PC-3 (cell line): ENCODE measurements around the gene SLC39A6. TPM values are rescaled to one million over a fixed set of nuclear protein-coding genes. Genes with fewer than 3 reads are reported as not detected.
"Not testable (repeated sequence)": the region's sequence is repeated elsewhere in the genome, so short reads cannot be mapped to it uniquely, and the experiment has no call there.

Experiments
- ATAC-seq: fragments of 200-7000 bp; cut with Tn5 transposase; 2 replicates; pipeline ENCODE4 v1.9.1; 2020; ENCODE audit warnings: mild to moderate bottlenecking, moderate library complexity
- BruUV-seq: library from RNA; stranded (reverse); fragments of 400-500 nt; replicated peaks from 2 replicates; lab custom pipeline; 2021; lab: Mats Ljungman, UMichigan
- CTCF ChIA-PET: fragments of 300-600 bp; sonication (Branson Sonifier 250); formaldehyde crosslinking; loops from one replicate; lab custom pipeline; 2022; ENCODE audit warnings: antibody characterized with exemption; lab: Charles Lee
- POLR2A ChIA-PET: fragments of 300-600 bp; sonication (Branson Sonifier 250); formaldehyde crosslinking; loops from one replicate; lab custom pipeline; 2022; ENCODE audit warnings: antibody characterized with exemption; ENCODE audit not compliant: unreplicated experiment; lab: Charles Lee
- DNase-seq: peaks from one replicate; pipeline ENCODE4 v3.0.0-alpha.2; 2015
- H2AFZ ChIP-seq: fragments of 300-600 bp; sonication (generic); 2 replicates; pipeline ENCODE4 v1.6.0; 2016; ENCODE audit warnings: antibody characterized with exemption, low read length
- H3F3A ChIP-seq: fragments of 300-600 bp; sonication (generic); one replicate; pipeline ENCODE4 v1.6.0; 2017; ENCODE audit warnings: antibody characterized with exemption, low read length, control low read depth, mild to moderate bottlenecking; ENCODE audit not compliant: unreplicated experiment
- H3K27ac ChIP-seq: fragments of 300-600 bp; sonication (generic); 2 replicates; pipeline ENCODE4 v1.5.1; 2016; ENCODE audit warnings: mild to moderate bottlenecking, low read length
- H3K27me3 ChIP-seq: fragments of 300-600 bp; sonication (generic); 2 replicates; pipeline ENCODE4 v1.6.1; 2016; ENCODE audit warnings: low read length, mixed read lengths
- H3K36me3 ChIP-seq: fragments of 300-600 bp; sonication (generic); 2 replicates; pipeline ENCODE4 v1.6.1; 2016; ENCODE audit warnings: low read depth, mixed run types, low read length, mixed read lengths
- H3K4me1 ChIP-seq: fragments of 300-600 bp; sonication (generic); 2 replicates; pipeline ENCODE4 v1.5.1; 2016; ENCODE audit warnings: low read length; ENCODE audit not compliant: insufficient read depth
- H3K4me2 ChIP-seq: fragments of 300-600 bp; sonication (generic); 2 replicates; pipeline ENCODE4 v1.6.0; 2016; ENCODE audit warnings: low read length
- H3K4me3 ChIP-seq: fragments of 300-600 bp; sonication (generic); 2 replicates; pipeline ENCODE4 v1.5.1; 2016; ENCODE audit warnings: mild to moderate bottlenecking, low read length, mixed read lengths
- H3K79me2 ChIP-seq: fragments of 300-600 bp; sonication (generic); 2 replicates; pipeline ENCODE4 v1.6.1; 2017; ENCODE audit warnings: low read length, mixed read lengths
- H3K9ac ChIP-seq: fragments of 300-600 bp; sonication (generic); 2 replicates; pipeline ENCODE4 v1.6.0; 2016; ENCODE audit warnings: mild to moderate bottlenecking, low read length
- H3K9me2 ChIP-seq: fragments of 300-600 bp; sonication (generic); replicated peaks from 2 replicates; pipeline ENCODE4 v1.6.1; 2016; ENCODE audit warnings: mixed run types, low read length, mixed read lengths
- H3K9me3 ChIP-seq: fragments of 300-600 bp; sonication (generic); 2 replicates; pipeline ENCODE4 v1.6.1; 2016; ENCODE audit warnings: low read length, mixed read lengths
- H4K20me1 ChIP-seq: fragments of 300-600 bp; sonication (generic); 2 replicates; pipeline ENCODE4 v1.6.1; 2016; ENCODE audit warnings: low read length, mixed read lengths
- CTCF ChIP-seq: fragments of 300-600 bp; sonication (generic); conservative IDR thresholded peaks from 2 replicates; pipeline ENCODE4 v1.5.1; 2017; ENCODE audit warnings: antibody characterized with exemption, low read depth, mild to moderate bottlenecking, low read length
- EZH2 ChIP-seq: fragments of 300-600 bp; sonication (generic); IDR thresholded peaks from one replicate; pipeline ENCODE4 v1.6.1; 2017; ENCODE audit warnings: antibody characterized with exemption, mild to moderate bottlenecking, low read length; ENCODE audit not compliant: unreplicated experiment
- EZH2phosphoT487 ChIP-seq: fragments of 300-600 bp; sonication (generic); IDR thresholded peaks from 2 replicates; pipeline ENCODE4 v1.6.1; 2018; ENCODE audit warnings: mild to moderate bottlenecking, antibody characterized with exemption, low read length, borderline replicate concordance
- intact Hi-C: fragments of 100-400 bp; cut with micrococcal nuclease; formaldehyde crosslinking; loops from 2 replicates; pipeline ENCODE4 v1.9.0; 2023
- total RNA-seq: library from RNA; depleted of rRNA; stranded (reverse); fragments of >200 nt; gene quantifications from 2 replicates; pipeline ENCODE4 v1.2.3, GENCODE V29; 2014

The SLC39A6 gene
- total RNA-seq, 1 experiment from 2014 or later = 25.5 TPM

GRCh38 chr18:36126668-36127067, 2.5 kb downstream of the SLC39A6 start:
- no peak for ATAC-seq
- CTCF ChIA-PET = no interaction called here
- H3K79me2 ChIP-seq = peaks cover 28% of the 10 kb centered on the region

DNA sequence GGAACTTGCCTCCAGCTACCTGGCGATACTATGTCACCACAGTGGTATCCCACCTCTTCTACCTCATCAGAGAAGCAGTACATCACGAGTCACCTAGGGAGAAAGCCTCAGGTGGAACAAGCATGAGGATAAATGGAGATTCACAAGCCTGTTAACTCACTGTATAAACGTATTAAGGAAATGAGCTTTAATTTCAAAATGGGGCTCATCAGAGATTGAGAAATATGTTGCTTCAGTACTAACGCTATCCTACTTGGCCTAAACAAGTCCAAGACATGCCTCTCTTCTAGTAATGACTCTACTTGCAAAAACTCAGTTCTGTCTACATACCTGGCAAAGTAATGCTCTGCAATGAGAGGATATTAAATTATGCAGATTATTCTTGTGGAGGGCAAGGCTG, 4.3 kb downstream of the SLC39A6 start:
- Histone ChIP-seq H3K4me3 (no peak overlapping the region), H3K4me2 (no peak overlapping the region), H3K9me2 (no peaks in the 10 kb centered on the region), H3F3A (no peaks in the 10 kb centered on the region), H3K27ac (no peak overlapping the region), H3K9me3 (no peaks in the 10 kb centered on the region), H3K9ac (no peak overlapping the region), H3K36me3 (no peaks in the 10 kb centered on the region; the same call in 1 of the 2 replicates), H2AFZ (no peak overlapping the region), H3K27me3 (no peaks in the 10 kb centered on the region), H3K4me1 (0 out of 2 replicates have a peak, but pooled peaks cover 3% of the 10 kb centered on the region), H3K79me2 (peaks cover 10% of the 10 kb centered on the region), H4K20me1 (peaks cover 4% of the 10 kb centered on the region; the same call in 1 of the 2 replicates)
- TF ChIP-seq EZH2 (no peak), CTCF (no peak), EZH2phosphoT487 (no peak)
- no peak for ATAC-seq
- no TSS peak for BruUV-seq
- ChIA-PET CTCF (no interaction called here), POLR2A (no interaction called here)
- DNase-seq = no peak
- intact Hi-C loops = loop anchor here (10.0 kb wide), 1 partner anchor 110 kb away; no protein-coding TSS in a partner anchor

More at GRCh38 chr18:36126668-36127067, 2.5 kb downstream of the SLC39A6 start:
- no peak overlapping the region for H3K27ac ChIP-seq
- no peaks in the 10 kb centered on the region; the same call in 1 of the 2 replicates for H3K36me3 ChIP-seq
- no peak overlapping the region for H3K9ac ChIP-seq
- H3K4me2 ChIP-seq = no peak overlapping the region
- no peak overlapping the region for H3K4me3 ChIP-seq
- no peak for DNase-seq
- no peaks in the 10 kb centered on the region for H3K9me3 ChIP-seq
- BruUV-seq = no TSS peak
- H3K9me2 ChIP-seq = no peaks in the 10 kb centered on the region
- POLR2A ChIA-PET = no interaction called here
- TF ChIP-seq EZH2phosphoT487 (no peak), CTCF (no peak), EZH2 (no peak)
- no peaks in the 10 kb centered on the region for H3F3A ChIP-seq
- peaks cover 4% of the 10 kb centered on the region; the same call in 1 of the 2 replicates for H4K20me1 ChIP-seq
- H2AFZ ChIP-seq = no peak overlapping the region
- 0 out of 2 replicates have a peak, but pooled peaks cover 3% of the 10 kb centered on the region for H3K4me1 ChIP-seq
- H3K27me3 ChIP-seq = no peaks in the 10 kb centered on the region
- intact Hi-C loops = loop anchor here (10.0 kb wide), 1 partner anchor 112 kb away; no protein-coding TSS in a partner anchor

GRCh38 chr18:36120297-36120696, 8.8 kb downstream of the SLC39A6 start:
- ChIA-PET CTCF (no interaction called here), POLR2A (interaction anchor here (0.7 kb wide), 1 partner anchor 25 kb away, joined by 4 read pairs; no protein-coding TSS in a partner anchor)
- no peaks in the 10 kb centered on the region for H3K9me3 ChIP-seq
- H3K27ac ChIP-seq = no peak overlapping the region
- H3K36me3 ChIP-seq = no peaks in the 10 kb centered on the region
- DNase-seq (no peak), ATAC-seq (no peak)
- intact Hi-C loops = loop anchor here (10.0 kb wide), 1 partner anchor 105 kb away; no protein-coding TSS in a partner anchor
- H3K9me2 ChIP-seq = no peaks in the 10 kb centered on the region
- H3K79me2 ChIP-seq = no peaks in the 10 kb centered on the region
- H3K4me3 ChIP-seq = no peak overlapping the region
- no peaks in the 10 kb centered on the region for H3K4me1 ChIP-seq
- no peaks in the 10 kb centered on the region for H3F3A ChIP-seq
- no peaks in the 10 kb centered on the region for H4K20me1 ChIP-seq
- BruUV-seq = no TSS peak
- H3K4me2 ChIP-seq = no peak overlapping the region
- no peaks in the 10 kb centered on the region for H3K27me3 ChIP-seq
- no peak for TF ChIP-seq EZH2phosphoT487
- no peak for TF ChIP-seq CTCF
- no peak for TF ChIP-seq EZH2
- H3K9ac ChIP-seq = no peak overlapping the region
- no peak overlapping the region for H2AFZ ChIP-seq

DNA sequence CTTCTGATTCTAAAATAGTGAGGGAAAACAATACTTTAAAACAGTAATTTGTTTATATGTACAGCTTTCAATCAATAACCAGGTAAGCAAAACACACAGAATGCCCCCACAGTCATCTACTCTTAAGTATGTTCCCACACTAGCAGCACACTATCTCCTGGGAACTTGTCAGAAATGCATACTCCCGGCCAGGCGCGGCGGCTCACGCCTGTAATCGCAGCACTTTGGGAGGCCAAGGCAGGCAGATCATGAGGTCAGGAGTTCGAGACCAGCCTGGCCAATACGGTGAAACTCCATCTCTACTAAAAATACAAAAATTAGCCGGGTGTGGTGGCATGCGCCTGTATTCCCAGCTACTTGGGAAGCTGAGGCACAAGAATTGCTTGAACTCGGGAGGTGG, 12.4 kb downstream of the SLC39A6 start:
- intact Hi-C loops, CTCF ChIA-PET, H2AFZ ChIP-seq, H3F3A ChIP-seq, H3K27ac ChIP-seq, H3K9me2 ChIP-seq, H3K4me2 ChIP-seq, H3K9ac ChIP-seq, BruUV-seq, ATAC-seq, H3K4me1 ChIP-seq, H3K27me3 ChIP-seq, H4K20me1 ChIP-seq, H3K9me3 ChIP-seq, POLR2A ChIA-PET, H3K36me3 ChIP-seq, H3K79me2 ChIP-seq, H3K4me3 ChIP-seq, DNase-seq: not testable (repeated sequence)
